Prostate gland (tissue), 2 donors: ENCODE data around the gene ESPNL.
A peak's percentile ranks its signal among the peaks of the same experiment; 100 is the strongest.

Experiments
- CTCF ChIP-seq, 4 experiments: fragments of 200-600 bp in 2 of 4; fragments of 450-650 bp in 2 of 4; sonication (generic) in 2 of 4; IDR thresholded peaks; 1 replicate in 3 of 4; 2 replicates in 1 of 4; pipeline ENCODE4 v1.5.1; 2016 to 2019; ENCODE audit warnings: antibody characterized with exemption in 4 of 4, mild to moderate bottlenecking in 2 of 4, moderate library complexity in 2 of 4
- POLR2A ChIP-seq: fragments of 450-650 bp; IDR thresholded peaks from one replicate; pipeline ENCODE4 v1.6.1; 2016; ENCODE audit warnings: antibody characterized with exemption, mild to moderate bottlenecking

- peak in 1 of 4 experiments; percentile 7 for TF ChIP-seq CTCF (IDR thresholded peaks at IDR 0.05)
- TF ChIP-seq POLR2A = no peak
Observed at GRCh38 chr2:238159071-238159539, 59.0 kb downstream of the ESPNL start.
